ENCODE data around the gene UNC93B1. TPM values are rescaled to one million over a fixed set of nuclear protein-coding genes. Genes with fewer than 3 reads are reported as not detected.
A peak's percentile ranks its signal among the peaks of the same experiment; 100 is the strongest.

UNC93B1 gene
- total and polyA plus RNA-seq, 2 of the 13 experiments (the other 11 are each of a cell fraction or from before 2014, with no cell fraction given), result 8.8 to 18.9 TPM

GRCh38 chr11:68007498-68008380 is 3.8 kb upstream of the UNC93B1 start (continued):
- no peak for TF ChIP-seq ZNF800 (CRISPR knock-in tag; IDR thresholded peaks at IDR 0.05)
- TF ChIP-seq TARDBP (CRISPR knock-in tag; IDR thresholded peaks at IDR 0.05), result no peak
- no peak for TF ChIP-seq PHF20 (CRISPR knock-in tag; IDR thresholded peaks at IDR 0.05)
- no peak for TF ChIP-seq NFE2 (CRISPR knock-in tag; IDR thresholded peaks at IDR 0.05)
- TF ChIP-seq ZIK1 (CRISPR knock-in tag; IDR thresholded peaks at IDR 0.05; ENCODE audit: borderline replicate concordance, low read depth), result no peak
- no peak for TF ChIP-seq ZNF512 (CRISPR knock-in tag; IDR thresholded peaks at IDR 0.05)
- TF ChIP-seq CBX1 (IDR thresholded peaks at IDR 0.05; ENCODE audit: low read depth), result no peak
- TF ChIP-seq KDM1A (CRISPR knock-in tag; IDR thresholded peaks at IDR 0.05), result 0 out of 2 replicates have a peak, but pooled peaks have one; percentile 34
- TF ChIP-seq ZNF589 (CRISPR knock-in tag; conservative IDR thresholded peaks at IDR 0.05), result no peak
- no peak for TF ChIP-seq ZNF451 (CRISPR knock-in tag; IDR thresholded peaks at IDR 0.05)
- no peak for TF ChIP-seq MYC (CRISPR knock-in tag; IDR thresholded peaks at IDR 0.05; ENCODE audit: borderline replicate concordance)
- no peak for TF ChIP-seq GATAD1 (CRISPR knock-in tag; IDR thresholded peaks at IDR 0.05)
- no peak for TF ChIP-seq SOX13 (IDR thresholded peaks at IDR 0.05)
- TF ChIP-seq SOX13 (CRISPR knock-in tag; conservative IDR thresholded peaks at IDR 0.05 in 1 of 2, IDR thresholded peaks at IDR 0.05 in 1 of 2), result no peak
- TF ChIP-seq NFYB (CRISPR knock-in tag; IDR thresholded peaks at IDR 0.05), result no peak
- no peak for TF ChIP-seq POLR2AphosphoS5 (IDR thresholded peaks at IDR 0.05; ENCODE audit: low read depth, low read length)
- TF ChIP-seq ZMYM3 (CRISPR knock-in tag; IDR thresholded peaks at IDR 0.05), result peak; percentile 71
- no peak for TF ChIP-seq ELF3 (CRISPR knock-in tag; IDR thresholded peaks at IDR 0.05)
- no peak for TF ChIP-seq HNRNPH1 (optimal IDR thresholded peaks at IDR 0.05; ENCODE audit: low read depth, low read length)
- TF ChIP-seq HIC2 (CRISPR knock-in tag; IDR thresholded peaks at IDR 0.05; ENCODE audit: low read depth), result no peak
- no peak for TF ChIP-seq ISX (CRISPR knock-in tag; conservative IDR thresholded peaks at IDR 0.05)
- TF ChIP-seq ZMYM2 (CRISPR knock-in tag; IDR thresholded peaks at IDR 0.05), result peak; percentile 26; the same call in 1 of the 2 replicates
- no peak for TF ChIP-seq ZNF234 (CRISPR knock-in tag; conservative IDR thresholded peaks at IDR 0.05)
- no peak for TF ChIP-seq TAF15 (IDR thresholded peaks at IDR 0.05; ENCODE audit: low read depth, low read length, poor library complexity, severe bottlenecking)
- TF ChIP-seq FOXP1 (IDR thresholded peaks at IDR 0.05), result no peak
- no peak for TF ChIP-seq FOXP1 (CRISPR knock-in tag; IDR thresholded peaks at IDR 0.05)
- TF ChIP-seq ZSCAN29 (CRISPR knock-in tag; conservative IDR thresholded peaks at IDR 0.05), result no peak
- no peak for TF ChIP-seq CCDC6 (CRISPR knock-in tag; IDR thresholded peaks at IDR 0.05)
